COLO668 (cell line): ENCODE results near the gene C19orf85.
"Not testable (repeated sequence)": the region's sequence is repeated elsewhere in the genome, so short reads cannot be mapped to it uniquely, and the experiment has no call there.

Experiments used
- DNase-seq: peaks from one replicate; lab custom pipeline; 2025; ENCODE audit not compliant: unreplicated experiment; lab: John Stamatoyannopoulos, UW

The C19orf85 gene

DNA sequence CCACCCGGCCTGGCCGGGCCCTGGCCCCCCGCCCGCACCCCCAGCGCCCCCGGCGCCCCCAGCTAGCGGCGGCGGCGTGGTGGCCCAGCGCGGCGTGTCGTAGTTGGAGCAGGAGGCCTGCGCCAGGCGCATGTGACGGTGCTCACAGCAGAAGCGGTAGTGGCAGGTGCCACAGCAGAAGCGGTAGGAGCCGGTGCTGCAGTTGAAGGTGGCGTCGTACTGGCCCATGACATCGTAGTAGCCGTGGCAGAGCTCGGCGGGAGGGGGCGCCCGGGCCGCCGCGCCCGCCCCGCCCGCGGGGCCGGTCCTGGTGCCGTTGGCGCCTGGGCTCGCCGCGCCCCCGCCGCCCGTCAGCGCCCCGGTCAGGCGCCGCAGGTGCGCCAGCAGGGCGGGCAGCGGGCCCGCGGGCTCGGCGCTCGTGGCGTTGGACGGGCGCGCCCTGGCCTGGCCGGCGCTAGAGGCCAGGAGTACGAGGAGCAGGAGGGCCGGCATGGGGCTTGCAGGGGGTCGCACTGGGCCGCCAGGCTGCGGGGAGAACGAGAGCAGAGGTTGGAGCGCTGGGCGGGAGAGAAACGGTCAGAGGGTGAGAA lies 22.1 kb downstream of the C19orf85 start:
- DNase-seq = peak; percentile 54

GRCh38 chr19:55441692-55442321 lies 22.7 kb downstream of the C19orf85 start:
- peak; percentile 50 for DNase-seq

DNA sequence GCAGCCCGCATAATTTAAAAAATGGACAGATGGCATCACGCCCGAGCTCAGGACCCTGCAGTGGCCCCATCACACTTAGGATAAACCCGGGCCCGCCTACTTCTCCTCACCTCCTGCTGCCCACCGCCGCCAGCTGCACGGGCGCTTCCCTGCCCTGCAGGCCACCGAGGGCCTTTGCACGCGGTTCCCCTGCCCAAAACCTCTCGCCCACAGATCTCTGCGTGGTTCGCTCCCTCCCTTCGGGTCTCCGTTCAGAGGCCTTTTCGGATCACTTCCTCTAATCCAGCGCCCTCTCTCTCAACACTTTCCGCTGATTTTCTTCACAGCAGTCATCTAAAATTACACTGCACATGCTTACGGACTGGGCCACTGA lies 23.2 kb downstream of the C19orf85 start:
- peak; percentile 7 for DNase-seq

DNA sequence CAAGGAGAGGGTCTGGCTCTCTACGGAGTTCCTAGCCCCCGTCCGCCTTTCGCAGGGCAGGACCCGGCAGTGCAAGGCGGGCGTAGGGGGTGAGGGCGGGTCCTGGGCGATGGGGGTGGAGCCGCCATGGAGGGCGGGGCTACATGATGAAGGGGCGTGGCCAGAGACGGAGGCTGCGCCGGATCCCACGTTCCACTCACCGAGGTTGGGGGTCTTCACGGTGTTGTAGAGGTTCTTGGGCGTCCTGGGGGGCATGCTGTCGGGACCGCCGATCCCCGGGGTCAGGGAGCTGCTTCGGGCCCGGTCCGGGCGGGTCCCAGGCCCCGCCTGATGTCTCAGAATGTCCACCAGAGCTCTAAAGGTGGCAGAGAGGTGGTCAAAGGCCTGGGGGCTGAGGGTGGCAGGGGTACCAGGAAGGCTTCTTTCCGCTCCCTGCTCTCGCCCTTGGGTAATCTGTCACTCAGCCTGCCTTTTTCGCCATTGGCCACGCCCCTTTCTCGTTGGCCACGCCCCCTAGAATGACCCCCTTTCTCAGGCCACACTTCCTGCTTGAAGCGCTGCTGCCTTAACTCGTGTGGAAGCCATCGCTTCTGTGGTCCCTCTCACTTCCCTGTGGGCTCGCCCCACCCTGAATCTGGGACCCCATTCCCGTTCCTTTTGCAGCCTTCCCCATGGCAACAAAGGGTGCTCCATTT lies 24.0 kb downstream of the C19orf85 start:
- peak; percentile 30 for DNase-seq

GRCh38 chr19:55439052-55439451 lies 25.5 kb downstream of the C19orf85 start:
- no peak for DNase-seq

- DNase-seq = peak; percentile 55
Measured at GRCh38 chr19:55437410-55437809, 27.1 kb downstream of the C19orf85 start.

DNA sequence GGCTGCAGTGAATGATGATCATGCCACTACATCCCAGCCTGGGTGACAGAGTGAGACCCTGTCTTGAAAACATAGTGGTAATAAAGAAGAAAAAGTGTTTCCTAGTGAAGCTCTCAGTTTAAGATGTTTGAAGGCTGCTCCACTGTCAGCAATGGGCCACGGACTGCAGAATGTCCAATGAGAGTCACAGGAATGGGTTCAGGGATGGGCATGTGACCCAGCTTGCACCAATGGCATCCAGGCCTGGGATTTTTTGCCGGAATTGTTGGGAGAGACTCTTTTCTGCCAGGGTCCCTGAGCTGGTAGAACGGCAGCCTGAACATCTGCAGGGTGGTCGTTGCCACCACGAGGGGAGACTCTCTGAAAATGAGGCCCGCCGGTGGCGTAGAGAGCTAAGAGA lies 27.7 kb downstream of the C19orf85 start:
- DNase-seq = no peak

- DNase-seq = no peak
Measured at GRCh38 chr19:55435020-55435419, 29.5 kb downstream of the C19orf85 start.

DNA sequence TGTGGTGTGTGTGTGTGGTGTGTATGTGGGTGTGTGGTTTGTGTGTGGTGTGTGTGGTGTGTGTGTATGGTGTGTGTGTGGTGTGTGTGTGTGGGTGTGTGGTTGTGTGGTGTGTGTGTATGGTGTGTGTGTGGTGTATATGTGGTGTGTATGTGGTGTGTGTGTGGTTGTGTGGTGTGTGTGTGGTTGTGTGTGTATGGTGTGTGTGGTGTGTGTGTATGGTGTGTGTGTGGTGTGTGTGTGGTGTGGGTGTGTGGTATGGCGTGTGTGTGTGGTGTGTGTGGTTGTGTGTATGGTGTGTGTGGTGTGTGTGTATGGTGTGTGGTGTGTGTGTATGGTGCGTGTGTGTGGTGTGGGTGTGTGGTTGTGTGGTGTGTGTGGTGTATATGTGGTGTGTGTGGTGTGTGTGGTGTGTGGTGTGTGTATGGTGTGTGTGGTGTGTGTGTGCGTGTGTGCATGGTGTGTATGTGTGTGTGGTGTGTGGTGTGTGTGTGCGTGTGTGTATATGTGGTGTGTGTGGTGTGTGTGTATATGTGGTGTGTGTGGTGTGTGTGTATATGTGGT lies 30.1 kb downstream of the C19orf85 start:
- no peak for DNase-seq

GRCh38 chr19:55433292-55433691 lies 31.3 kb downstream of the C19orf85 start:
- peak; percentile 83 for DNase-seq

DNA sequence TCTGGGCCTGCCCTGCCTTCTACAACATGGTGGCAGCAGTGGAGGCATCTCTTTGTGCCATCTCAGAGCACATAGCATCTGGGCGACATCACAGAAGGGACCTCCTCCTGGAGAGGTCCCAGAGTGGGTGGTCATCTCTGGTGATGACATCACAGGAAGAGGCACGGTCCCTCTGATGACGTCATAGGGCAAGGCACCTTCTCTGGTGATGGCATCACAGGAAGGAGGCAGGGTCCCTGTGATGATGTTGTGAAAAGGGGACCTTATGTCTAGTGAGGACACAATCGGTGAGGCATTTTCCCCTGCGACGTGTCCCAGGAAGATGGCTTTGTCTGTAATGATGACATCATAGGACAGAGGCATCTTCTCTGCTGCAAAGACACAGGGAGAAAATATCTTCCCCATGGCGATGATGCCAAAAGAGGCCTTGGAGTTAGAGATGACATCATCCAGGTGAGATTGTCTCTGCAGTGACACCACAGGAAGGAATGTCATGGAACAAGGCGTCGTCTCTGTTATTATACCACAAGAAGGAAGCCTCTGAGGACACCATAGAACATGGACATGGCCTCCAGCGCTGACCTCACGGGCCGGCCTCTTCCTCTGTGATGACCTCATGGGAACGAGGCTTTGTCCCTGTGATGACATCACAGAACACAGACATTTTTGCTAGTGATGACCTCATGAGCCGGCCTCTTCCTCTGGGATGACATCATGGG lies 32.2 kb downstream of the C19orf85 start:
- DNase-seq = peak; percentile 42

DNA sequence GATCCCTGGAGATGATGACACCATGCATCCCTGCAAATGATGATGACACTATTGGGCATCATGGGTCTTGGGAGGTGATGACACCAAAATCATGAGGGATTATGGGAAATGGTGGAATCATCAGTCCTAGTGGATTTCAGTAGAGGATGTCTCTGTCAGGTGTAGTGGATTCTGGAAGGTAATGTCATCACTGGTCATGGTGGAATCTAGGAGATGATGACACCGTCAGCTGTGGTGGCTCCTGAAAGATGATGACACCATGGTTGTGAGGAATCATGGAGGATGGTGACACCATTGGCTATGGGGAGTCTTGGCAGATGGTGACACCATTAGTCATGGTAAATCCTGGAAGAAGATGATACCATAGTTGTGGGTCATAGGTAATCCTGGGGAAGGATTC lies 33.4 kb downstream of the C19orf85 start:
- no peak for DNase-seq

- DNase-seq = no peak
Measured at GRCh38 chr19:55426042-55426441, 38.5 kb downstream of the C19orf85 start.

GRCh38 chr19:55424518-55424917 lies 40.0 kb downstream of the C19orf85 start:
- DNase-seq = no peak

DNA sequence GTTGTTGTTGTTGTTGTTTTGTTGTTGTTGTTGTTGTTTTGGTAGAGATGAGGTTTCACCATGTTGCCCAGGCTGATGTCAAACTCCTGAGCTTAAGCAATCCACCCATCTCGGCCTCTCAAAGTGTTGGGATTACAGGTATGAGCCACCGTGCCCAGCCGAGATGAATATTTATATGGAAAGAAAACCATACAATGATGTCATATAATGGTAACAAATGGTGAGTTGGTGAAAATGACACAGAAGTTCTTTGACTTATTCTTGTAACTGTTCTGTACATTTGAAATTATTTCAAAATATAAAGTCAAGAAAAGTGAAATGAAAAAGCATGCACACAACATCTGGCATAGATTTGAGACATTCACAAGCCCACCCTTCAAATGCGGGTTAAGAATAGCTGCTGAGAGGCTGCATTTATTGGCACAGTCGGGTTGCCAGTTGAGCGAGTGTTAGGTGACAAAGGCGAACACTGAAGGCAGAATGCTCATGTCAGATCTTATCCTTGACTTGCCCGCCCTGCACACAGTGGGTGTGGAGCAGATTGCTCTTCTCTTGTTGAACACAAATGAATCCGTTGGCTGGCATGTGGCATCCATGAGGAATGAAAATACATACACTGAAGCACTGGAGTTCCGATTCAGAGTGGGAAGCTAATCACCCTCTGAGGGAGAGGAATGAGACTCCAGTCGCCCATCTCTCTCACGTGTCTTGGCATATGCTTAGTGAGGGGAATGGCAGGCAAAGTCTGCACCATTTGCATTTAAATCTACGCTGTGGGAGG lies 41.1 kb downstream of the C19orf85 start:
- DNase-seq = no peak

DNA sequence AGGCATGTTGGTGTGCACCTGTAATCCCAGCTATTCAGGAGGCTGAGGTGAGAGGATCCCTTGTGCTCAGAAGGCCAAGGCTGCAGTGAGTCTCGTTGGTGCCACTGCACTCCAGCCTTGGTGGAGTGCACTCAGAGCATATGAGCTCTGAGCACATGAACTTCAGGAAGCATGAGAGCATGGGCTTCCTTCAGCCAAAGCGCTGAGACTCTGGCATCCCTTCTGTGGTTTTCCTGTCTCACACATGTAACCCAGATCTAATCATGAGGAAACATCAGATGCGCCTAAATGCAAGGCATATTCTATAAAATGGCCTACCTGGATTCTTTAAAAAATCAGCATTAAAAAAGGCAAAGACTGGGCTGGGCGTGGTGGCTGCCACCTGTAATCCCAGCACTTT lies 43.3 kb downstream of the C19orf85 start:
- not testable (repeated sequence) for DNase-seq

GRCh38 chr19:55419624-55420236 lies 44.8 kb downstream of the C19orf85 start:
- DNase-seq = no peak

DNA sequence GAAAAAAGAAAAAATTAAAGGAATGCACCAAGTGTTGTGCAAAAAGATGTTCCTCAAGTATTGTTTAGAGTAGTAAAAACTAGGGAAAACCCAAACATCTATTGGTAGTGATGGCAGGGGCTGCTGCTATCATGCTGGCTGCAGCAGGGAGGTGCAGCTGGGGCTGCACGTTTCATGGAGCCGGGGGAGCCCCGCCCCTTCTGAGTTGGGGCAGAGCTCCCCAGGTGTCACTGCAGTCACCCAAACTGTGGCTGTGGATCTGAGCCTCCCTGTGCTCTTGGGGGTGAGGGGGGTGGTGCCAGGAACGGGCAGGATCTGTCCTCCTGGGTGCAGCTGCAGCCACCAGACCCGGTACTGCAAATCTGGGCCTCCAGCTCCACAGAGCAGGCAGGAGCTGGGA lies 45.4 kb downstream of the C19orf85 start:
- no peak for DNase-seq

DNA sequence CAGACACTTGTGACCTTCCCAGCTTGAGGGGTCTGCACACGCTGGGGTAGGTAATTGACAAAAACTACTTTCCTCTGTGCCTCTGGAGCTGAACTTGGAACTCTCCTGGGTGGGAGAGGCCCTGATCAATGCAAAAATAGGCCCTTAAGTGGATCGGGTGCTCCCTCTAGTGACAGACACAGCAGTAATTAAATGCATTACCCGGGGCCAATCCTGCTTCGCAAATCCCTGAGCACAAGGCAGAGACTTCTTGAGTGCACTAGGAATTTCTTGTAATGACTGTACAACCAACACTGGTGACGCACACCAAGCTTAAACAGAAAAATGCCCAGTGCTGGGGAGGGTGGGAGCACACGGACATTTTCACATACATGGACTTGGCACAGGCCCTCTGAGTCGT lies 46.4 kb downstream of the C19orf85 start:
- peak; percentile 54 for DNase-seq
